ENCODE results near the gene CAPSL.
"Not testable (repeated sequence)": the region's sequence is repeated elsewhere in the genome, so short reads cannot be mapped to it uniquely, and the experiment has no call there.

Gene CAPSL

GRCh38 chr5:35876454-35876853 lies 62.0 kb downstream of the CAPSL start:
- no peak for DNase-seq (ENCODE audit: low spot score)

DNA sequence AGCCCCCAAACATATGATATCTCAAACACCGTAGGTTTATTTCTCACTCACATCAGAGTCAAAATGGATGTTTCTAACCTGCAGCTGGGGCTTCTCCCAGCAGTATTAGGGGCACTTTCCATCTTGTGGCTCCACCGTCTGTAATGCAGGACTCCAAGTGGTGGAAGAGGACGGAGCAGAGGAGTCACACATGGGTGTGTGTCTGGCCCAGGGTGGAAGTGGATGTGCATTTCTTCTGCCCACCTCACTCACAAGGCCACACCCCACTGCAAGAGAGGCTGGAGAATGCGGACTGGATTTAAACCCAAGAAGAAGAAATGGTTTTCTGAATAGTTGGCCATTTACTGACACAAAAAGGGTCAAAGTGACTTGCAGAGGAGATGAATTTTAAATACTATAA lies 67.8 kb downstream of the CAPSL start:
- no peak for DNase-seq (ENCODE audit: low spot score)

DNA sequence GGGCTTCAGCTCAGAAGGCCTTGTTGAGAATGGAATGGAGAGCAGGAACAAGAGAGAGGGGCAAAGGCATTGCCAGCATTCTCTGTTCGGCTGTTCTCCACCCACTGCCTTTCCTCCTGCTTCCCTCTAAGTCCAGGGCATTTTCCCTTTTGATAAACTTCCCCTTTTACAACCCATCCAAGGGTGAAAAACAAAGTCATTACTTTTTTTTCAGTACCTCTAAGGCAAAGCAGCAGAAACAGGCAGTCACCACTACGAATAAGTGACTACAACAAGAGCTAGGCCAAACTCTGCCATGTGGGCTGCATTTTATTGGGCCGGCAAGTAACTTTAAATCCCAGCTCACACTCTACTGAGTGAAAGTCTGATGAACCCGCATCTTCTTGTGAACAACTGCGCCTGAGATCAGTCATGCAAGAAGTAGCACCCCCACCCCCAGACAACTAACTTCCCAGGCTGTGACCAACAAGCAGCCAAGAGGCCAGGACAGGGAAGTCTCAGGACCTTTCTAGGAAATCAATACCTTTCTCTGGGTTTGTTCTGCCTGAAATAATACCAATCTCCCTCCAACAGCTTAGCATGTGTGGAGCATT lies 68.6 kb downstream of the CAPSL start:
- DNase-seq (ENCODE audit: low spot score), result no peak

- no peak for DNase-seq (ENCODE audit: low spot score)
Observed at GRCh38 chr5:35867998-35868397, 70.4 kb downstream of the CAPSL start.

GRCh38 chr5:35863159-35863558 lies 75.3 kb downstream of the CAPSL start:
- DNase-seq (ENCODE audit: low spot score), result no peak

DNA sequence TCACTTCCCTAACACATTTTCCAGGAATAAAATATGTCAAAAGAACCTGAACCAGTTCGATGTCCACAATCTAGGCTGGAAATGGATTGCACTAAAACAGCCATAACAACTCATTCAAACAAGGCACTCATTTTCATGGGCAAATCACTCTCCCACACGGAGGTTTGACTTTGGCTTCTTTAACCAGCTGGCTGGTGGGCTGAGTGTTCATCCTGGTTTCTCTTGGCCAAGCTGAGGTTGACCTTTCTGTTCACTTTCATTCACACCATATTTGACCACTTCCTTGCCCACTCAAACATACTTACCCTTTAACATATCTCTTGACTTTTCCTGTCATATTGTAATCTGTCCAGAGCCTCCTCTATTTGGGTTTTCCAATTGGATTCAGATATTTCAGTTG lies 76.3 kb downstream of the CAPSL start:
- no peak for DNase-seq (ENCODE audit: low spot score)

DNA sequence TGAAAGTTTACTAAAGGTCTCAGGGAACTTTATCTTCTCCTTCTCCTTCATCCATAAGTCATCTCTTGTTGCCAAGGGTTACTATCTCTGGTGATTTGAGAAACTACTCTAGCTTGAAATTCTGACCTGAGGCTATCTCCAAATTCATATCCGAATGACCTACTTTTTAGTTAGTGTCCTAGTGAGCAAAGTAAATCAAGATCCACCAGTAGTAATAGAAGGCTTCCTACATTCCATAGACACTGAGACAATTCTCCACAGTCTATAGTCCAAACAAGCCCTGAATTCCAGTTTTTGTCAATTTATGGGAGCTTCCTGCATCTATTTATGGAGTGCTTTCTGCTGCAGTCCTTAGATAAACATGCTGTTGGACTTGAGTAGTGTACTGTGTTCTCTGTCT lies 76.7 kb downstream of the CAPSL start:
- DNase-seq (ENCODE audit: low spot score), result no peak

DNA sequence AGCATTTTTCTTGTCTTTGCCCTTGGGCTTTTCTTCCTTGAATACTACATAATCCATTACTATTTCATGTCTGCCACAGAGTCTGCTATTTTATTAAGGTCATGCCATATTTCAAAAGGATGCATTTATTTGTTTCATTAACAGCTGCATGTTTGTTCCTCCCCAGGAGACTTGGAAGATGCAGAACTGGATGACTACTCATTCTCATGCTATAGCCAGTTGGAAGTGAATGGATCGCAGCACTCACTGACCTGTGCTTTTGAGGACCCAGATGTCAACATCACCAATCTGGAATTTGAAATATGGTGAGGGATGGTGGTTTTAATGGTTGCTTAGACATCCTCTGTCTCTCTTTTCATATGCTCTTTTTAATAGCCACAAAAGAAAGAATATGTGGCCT lies 77.7 kb downstream of the CAPSL start:
- peak; percentile 29 for DNase-seq (ENCODE audit: low spot score)

GRCh38 chr5:35859101-35859661 lies 79.2 kb downstream of the CAPSL start:
- DNase-seq (ENCODE audit: low spot score), result peak; percentile 53

DNA sequence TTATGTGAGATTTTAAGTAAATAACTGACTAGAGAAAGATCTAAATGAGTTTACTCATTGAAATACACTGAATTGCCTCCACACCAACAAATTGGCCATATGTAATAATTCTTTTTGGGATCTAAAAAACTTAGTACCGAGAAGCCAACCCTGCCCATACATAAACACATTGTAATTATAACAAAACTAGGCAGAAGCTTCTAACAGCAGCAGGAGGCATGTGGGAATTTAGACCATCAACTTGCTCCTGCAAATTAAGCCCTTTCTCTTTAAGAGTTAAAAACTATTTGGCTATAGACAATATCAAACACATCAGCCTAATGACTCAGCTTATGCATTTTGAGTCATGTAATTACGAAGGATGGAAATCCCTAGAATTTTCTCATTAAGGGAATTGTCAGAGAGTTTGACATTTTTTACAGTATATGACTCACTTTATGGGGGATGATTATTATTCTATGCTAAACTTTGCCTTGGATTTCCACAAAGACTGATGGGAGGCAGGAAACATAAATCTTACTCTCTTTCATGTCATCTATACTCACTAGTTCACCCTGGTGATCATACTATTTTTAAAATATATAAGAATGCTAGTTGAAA lies 80.7 kb downstream of the CAPSL start:
- peak; percentile 56 for DNase-seq (ENCODE audit: low spot score)

DNA sequence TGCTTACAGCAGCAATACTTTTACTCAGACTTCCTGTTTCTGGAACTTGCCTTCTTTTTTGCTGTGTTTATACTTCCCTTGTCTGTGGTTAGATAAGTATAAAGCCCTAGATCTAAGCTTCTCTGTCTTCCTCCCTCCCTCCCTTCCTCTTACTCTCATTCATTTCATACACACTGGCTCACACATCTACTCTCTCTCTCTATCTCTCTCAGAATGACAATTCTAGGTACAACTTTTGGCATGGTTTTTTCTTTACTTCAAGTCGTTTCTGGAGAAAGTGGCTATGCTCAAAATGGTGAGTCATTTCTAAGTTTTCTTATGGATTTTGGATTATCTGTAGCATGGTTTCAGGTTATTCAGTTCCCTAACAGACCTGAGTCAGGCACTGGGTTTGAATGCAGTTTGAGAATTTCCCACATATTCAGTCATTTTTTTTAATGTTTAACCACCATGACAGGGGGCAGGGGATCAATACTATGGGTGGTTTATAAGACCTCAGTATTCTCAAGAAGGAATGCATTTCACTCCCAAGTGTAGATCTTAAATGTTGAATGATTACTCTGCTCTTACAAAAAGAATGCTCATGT lies 81.6 kb downstream of the CAPSL start, which contains the start of gene IL7R:
IL7R (plus strand) TSS at position 127 of the 587 bp plus-strand sequence; CDS start at position 214, 87 bp downstream.
- no peak for DNase-seq (ENCODE audit: low spot score)

DNA sequence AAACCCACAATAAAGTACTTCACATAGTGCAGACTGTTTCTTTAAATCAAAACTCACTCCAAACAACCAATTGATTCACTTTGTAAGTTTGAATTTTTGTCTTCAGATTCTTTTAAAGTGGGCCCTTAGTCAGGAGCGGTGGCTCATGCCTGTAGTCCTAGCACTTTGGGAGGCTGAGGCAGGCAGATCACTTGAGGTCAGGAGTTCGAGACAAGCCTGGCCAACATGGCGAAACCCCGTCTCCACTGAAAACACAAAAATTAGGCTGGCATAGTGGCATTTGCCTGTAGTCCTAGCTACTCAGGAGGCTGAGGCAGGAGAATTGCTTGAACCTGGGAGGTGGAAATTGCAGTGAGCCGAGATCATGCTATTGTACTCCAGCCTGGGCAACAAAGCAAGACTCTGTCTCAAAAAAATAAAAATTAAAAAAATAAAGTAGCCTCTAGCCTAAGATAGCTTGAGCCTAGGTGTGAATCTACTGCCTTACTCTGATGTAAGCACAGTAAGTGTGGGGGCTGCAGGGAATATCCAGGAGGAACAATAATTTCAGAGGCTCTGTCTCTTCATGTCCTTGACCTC lies 82.1 kb downstream of the CAPSL start:
- DNase-seq (ENCODE audit: low spot score), result not testable (repeated sequence)

GRCh38 chr5:35855187-35855586 lies 83.2 kb downstream of the CAPSL start:
- DNase-seq (ENCODE audit: low spot score), result no peak
